HG02642 (cell line): Measurements from ENCODE around the gene ATG2A.

Experiments used
- ATAC-seq: cut with Tn5 transposase; IDR thresholded peaks from one replicate; pipeline ENCODE4 v1.9.1; 2021; ENCODE audit warnings: mild to moderate bottlenecking; ENCODE audit not compliant: unreplicated experiment, poor library complexity

The ATG2A gene

GRCh38 chr11:64916775-64917662 lies at the start of gene ATG2A:
ATG2A (minus strand) TSS chr11:64917209; CDS start chr11:64917135, 74 bp downstream.
- peak; percentile 93 for ATAC-seq

- ATAC-seq, result no peak
These were observed 46.1 kb upstream of the ATG2A start for GRCh38 chr11:64963072-64963631.

DNA sequence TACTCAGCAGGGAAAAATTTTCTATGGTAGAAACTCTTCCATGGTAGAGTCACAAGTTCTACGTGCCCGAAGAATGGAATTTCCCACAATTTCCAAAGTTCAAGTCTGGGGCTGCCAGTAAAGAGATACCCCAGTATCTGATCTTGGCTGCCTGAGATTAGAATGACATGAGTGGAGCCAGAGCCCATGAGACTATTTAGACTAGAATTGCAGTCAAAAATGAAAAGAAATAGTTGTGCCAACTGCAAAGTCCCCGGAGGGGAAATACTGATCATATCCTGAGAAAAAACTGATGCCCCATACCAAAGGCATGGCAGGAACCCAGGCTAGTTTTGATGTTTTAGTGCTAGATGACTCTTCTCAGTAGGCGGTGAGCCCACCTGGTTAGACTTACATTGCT lies 43.7 kb upstream of the ATG2A start:
- ATAC-seq, result no peak

DNA sequence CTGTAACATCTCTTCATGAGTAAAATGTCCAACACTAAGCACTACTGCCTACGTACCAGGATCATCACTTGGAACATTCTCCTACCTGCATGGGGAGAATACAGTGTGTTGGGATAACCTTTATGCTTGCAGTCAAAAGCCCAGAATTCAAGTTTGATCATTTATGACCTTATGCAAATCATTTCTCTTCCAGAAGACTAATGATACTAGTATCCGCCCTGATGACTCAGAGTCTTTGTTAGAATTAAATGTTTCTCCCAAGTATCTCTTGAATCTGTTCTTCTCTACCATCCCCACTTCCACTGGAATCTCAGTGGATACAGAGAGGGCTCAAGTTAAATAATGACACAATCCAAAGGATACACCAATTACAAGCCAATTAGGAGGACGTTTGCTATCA lies 42.5 kb upstream of the ATG2A start:
- ATAC-seq, result no peak

- ATAC-seq, result no peak
These were observed 37.2 kb upstream of the ATG2A start for GRCh38 chr11:64954201-64954600.

GRCh38 chr11:64951529-64951928 lies 34.5 kb upstream of the ATG2A start:
- ATAC-seq, result no peak

DNA sequence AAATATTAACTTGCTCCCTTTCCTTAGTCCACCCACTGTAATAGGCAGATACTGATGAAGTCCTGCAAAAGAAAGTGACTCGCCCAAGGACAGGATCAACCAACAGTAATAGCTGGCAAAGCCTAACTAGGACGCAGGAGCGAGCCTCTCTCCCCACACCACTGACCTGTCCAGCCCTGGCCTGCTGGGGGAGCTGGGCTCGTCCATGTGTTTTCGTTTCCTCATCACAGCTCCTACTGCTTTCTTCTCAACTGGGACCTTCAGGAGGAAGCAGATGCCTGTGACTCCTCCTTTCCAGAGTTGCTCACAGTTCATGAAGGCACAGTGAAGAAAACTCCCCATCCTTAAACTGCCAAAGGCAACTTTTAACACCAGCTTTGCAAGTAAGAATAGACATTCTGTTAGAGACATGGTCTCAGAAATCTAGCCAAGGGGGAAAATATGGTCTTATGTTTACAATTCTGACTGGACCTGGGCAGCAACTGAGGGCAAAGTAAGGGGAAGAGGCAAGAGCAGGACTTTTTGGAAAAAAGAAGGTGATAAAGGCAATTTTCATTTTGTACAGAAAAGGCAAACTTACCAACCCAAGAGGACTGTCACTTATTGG lies 30.3 kb upstream of the ATG2A start:
- ATAC-seq, result no peak

DNA sequence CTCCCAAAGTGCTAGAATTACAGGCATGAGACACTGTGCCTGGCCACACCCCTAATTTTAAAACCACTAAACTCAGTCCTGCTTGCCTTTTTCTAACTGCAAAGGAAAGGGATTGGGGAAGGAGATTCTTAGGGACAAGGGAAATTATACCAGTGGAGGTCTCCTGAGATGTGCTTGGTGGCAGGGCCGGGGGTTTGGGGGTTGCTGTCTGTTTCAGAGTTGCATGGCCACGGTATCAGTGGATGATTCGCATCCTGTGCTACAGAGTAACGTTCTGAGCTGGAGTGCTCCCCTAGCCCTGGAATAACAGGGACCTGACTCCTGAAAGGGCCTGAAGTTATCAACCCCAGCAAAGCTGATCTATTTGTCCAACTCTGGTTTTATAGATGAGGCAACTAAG lies 19.5 kb upstream of the ATG2A start:
- no peak for ATAC-seq

DNA sequence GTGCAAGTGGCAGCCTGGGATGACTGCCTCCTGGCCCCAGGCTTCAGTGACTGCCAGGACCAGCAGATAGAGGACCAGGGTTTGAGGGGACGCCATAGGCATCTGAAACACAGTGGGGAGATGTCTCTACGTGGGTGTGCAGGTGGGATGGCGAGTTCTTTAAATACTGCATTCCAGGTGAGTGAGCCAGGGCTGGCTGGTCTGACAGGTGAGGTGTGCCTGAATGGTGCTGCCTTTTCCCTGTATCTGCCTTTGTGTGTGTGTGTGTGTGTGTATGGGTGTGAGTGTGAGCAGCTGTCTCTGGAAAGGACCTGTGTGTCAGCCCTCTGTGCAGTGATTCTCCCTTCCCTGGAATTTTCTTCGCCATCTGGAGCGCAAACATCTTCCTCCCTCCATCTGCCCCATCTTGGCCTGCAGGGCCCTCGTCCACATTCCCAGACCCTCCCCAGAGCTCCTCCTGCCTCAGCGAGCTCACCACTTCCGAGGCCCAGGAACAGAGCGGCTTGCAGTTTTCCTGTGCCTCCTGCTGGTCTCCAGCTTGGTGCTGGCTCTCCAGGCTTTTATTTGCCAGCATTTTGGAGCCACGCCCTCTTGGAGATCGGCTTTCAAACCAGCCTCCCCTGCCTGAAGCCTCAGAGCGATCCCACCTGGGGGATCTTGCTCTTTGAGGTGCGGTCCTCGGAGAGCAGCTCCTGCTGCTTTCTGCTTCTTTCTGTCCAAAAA lies 18.5 kb upstream of the ATG2A start, which contains the start of gene GPHA2:
Gene GPHA2 (minus strand): TSS at position 535 of the 723 bp plus-strand sequence. CDS start 433 bp downstream, at position 102.
- no peak for ATAC-seq

DNA sequence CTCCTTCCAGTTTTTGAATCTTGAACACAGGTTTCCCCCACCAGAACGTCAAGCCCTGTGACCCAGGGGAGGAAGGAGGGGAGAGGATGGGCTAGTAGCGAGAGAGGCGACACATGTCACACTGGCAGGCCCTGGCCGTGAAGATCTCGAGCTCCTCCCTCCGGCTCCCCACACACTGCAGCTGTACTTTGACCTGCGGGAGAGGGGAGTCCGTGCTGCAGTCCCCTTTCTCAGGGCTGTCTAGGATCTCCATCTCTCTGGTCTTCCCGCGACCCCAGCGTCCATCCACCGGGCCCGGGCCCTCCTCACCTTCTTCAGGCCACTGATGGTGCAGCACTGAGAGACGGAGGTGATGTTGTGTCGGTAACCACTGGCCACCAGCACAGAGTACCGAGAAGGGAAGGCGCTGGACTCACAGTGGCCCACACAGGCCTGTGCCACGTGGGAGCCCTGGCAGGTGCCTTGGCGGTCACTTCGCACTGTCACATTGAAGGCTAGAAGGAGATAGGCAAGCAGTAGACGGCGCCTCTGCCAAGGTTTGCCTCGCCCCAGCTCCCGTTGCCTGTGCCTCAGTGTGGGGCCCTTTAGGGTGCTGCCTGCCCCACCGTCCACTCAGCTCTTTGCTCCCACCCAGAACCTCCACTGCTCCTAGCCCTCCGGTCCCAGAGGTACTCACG lies 17.8 kb upstream of the ATG2A start:
- no peak for ATAC-seq

- ATAC-seq, result no peak
These were observed 17.1 kb upstream of the ATG2A start for GRCh38 chr11:64933935-64934681.

- ATAC-seq, result no peak
These were observed 16.4 kb upstream of the ATG2A start for GRCh38 chr11:64933213-64933934.

DNA sequence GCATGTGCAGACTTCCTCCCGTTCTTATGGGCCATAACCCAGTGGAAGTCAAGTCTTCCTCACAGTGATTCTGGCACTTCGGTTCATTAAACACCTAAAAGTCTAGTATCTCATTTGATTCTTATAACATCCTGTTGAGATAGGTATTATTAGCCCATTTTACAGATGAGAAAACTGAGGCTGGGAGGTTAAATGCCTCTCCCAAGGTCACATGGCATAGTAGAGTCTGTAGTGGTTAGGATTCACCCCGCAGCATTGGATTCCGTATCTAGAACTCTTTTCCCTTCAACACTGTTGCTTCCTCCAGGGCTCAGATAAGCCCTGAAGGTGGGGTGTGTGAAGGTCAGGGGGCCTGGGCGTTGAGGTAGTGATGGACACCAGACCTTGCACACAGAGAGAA lies 15.3 kb upstream of the ATG2A start:
- no peak for ATAC-seq

GRCh38 chr11:64931290-64931689 lies 14.3 kb upstream of the ATG2A start:
- no peak for ATAC-seq

- no peak for ATAC-seq
These were observed 13.3 kb upstream of the ATG2A start for GRCh38 chr11:64930340-64930739.

DNA sequence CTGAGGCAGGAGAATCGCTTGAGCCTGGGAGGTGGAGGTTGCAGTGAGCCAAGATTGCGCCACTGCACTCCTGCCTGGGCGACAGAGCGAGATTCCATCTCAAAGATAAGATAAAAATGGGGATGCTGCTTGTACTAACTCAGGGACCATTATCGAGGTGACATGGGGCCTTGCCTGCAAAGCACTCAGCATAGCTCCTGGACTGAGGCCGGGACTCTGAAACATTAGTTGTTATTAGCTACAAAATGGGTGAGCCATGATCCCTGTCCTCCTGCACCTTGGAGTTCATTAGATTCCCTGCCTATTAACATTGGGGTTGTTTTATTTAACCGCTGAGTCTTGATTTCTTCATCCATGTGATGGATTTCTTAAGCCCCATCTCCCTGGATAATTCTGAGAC lies 12.6 kb upstream of the ATG2A start:
- ATAC-seq, result no peak

DNA sequence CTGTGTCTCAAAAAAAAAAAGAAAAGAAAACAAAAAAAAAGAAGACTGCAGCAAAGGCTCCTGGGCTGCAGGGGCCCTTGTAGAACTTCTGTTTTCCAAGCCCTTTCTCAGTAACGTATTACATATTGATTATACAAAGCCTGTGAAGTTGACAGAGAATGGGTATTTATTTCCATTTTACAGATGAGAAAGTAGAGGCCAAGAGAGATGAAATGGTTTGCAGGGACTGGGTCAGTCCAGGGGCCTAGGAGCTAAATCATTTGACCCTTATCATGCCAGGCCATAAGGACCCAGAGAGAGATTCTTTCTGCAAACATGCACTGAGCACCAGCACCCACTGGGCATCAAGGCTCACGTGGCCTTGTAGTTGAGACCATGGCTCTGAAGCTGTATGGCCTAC lies 11.9 kb upstream of the ATG2A start:
- no peak for ATAC-seq

GRCh38 chr11:64926689-64927088 lies 9.7 kb upstream of the ATG2A start:
- no peak for ATAC-seq
